Osteoblast (primary cell): ENCODE measurements around the gene CCT2. TPM values are rescaled to one million over a fixed set of nuclear protein-coding genes. Genes with fewer than 3 reads are reported as not detected.

Source experiments
- DNase-seq: peaks from one replicate; pipeline ENCODE4 v3.0.0; 2011; ENCODE audit warnings: low spot score, mixed read lengths; ENCODE audit not compliant: insufficient read length; ENCODE audit errors: missing footprints
- H2AFZ ChIP-seq: 2 replicates; pipeline ENCODE4 v1.6.0; 2011; ENCODE audit warnings: mild to moderate bottlenecking, low read length
- H3K27ac ChIP-seq: 2 replicates; pipeline ENCODE4 v1.5.1; 2011; ENCODE audit warnings: mild to moderate bottlenecking, low read depth, low read length, moderate library complexity
- H3K27me3 ChIP-seq: 2 replicates; pipeline ENCODE4 v1.6.0; 2012; ENCODE audit warnings: mild to moderate bottlenecking, control low read depth, inconsistent platforms, low read length, moderate library complexity; ENCODE audit not compliant: insufficient read depth
- H3K36me3 ChIP-seq: 2 replicates; pipeline ENCODE4 v1.5.1; 2011; ENCODE audit warnings: mild to moderate bottlenecking, low read length, control low read depth, moderate library complexity; ENCODE audit not compliant: insufficient read depth
- H3K4me1 ChIP-seq: 2 replicates; pipeline ENCODE4 v1.5.1; 2011; ENCODE audit warnings: mild to moderate bottlenecking, low read length, control low read depth, moderate library complexity; ENCODE audit not compliant: insufficient read depth
- H3K4me2 ChIP-seq: 2 replicates; pipeline ENCODE4 v1.6.0; 2011; ENCODE audit warnings: mild to moderate bottlenecking, low read length; ENCODE audit not compliant: insufficient read depth
- H3K4me3 ChIP-seq: fragments of 200-600 bp; sonication (generic); 3 replicates; pipeline ENCODE4 v1.5.1; 2012; ENCODE audit warnings: mild to moderate bottlenecking, low read length, inconsistent platforms; ENCODE audit not compliant: insufficient read depth
- H3K79me2 ChIP-seq: 2 replicates; pipeline ENCODE4 v1.6.0; 2012; ENCODE audit warnings: mild to moderate bottlenecking, low read length, control low read depth, inconsistent platforms; ENCODE audit not compliant: insufficient read depth
- H3K9me3 ChIP-seq: 2 replicates; pipeline ENCODE4 v1.5.1; 2011; ENCODE audit warnings: low read depth, low read length, control low read depth
- H4K20me1 ChIP-seq: 2 replicates; pipeline ENCODE4 v1.6.0; 2012; ENCODE audit warnings: mild to moderate bottlenecking, low read length, control low read depth; ENCODE audit not compliant: insufficient read depth
- CTCF ChIP-seq: IDR thresholded peaks from 2 replicates; pipeline ENCODE4 v1.5.1; 2011; ENCODE audit warnings: mild to moderate bottlenecking, low read depth, low read length, moderate library complexity; ENCODE audit errors: extremely low read depth
- total RNA-seq: library from RNA; depleted of rRNA; stranded (reverse); fragments of >200 nt; gene quantifications from 2 replicates; pipeline ENCODE4 v1.2.3, GENCODE V29; 2012

The CCT2 gene
- total RNA-seq, 1 donor: 187 TPM

GRCh38 chr12:69569236-69569635 is 16.0 kb upstream of the CCT2 start:
- Histone ChIP-seq H3K4me2 (peak overlapping the region; percentile 57), H3K27ac (peak overlapping the region; percentile 85), H4K20me1 (peaks cover 3% of the 10 kb centered on the region)

GRCh38 chr12:69570000-69570516 is 15.2 kb upstream of the CCT2 start:
- Histone ChIP-seq H3K4me2 (peak overlapping the region; percentile 57), H3K27me3 (no peaks in the 10 kb centered on the region), H3K4me3 (no peak overlapping the region), H3K36me3 (peaks cover 35% of the 10 kb centered on the region), H3K4me1 (peaks cover 22% of the 10 kb centered on the region), H3K27ac (peak overlapping the region; percentile 85), H3K9me3 (no peaks in the 10 kb centered on the region), H4K20me1 (peaks cover 3% of the 10 kb centered on the region), H2AFZ (no peak overlapping the region), H3K79me2 (peaks cover 16% of the 10 kb centered on the region)
- DNase-seq: peak; percentile 69
- no peak for TF ChIP-seq CTCF

More at GRCh38 chr12:69569236-69569635, 16.0 kb upstream of the CCT2 start:
- Histone ChIP-seq H3K4me3 (no peak overlapping the region), H3K9me3 (no peaks in the 10 kb centered on the region), H3K4me1 (peaks cover 21% of the 10 kb centered on the region), H2AFZ (no peak overlapping the region), H3K27me3 (no peaks in the 10 kb centered on the region), H3K36me3 (peaks cover 29% of the 10 kb centered on the region), H3K79me2 (peaks cover 19% of the 10 kb centered on the region)
- TF ChIP-seq CTCF: no peak
- peak; percentile 81 for DNase-seq

- Histone ChIP-seq H3K4me2 (peak overlapping the region; percentile 57), H3K4me3 (no peak overlapping the region), H3K27me3 (no peaks in the 10 kb centered on the region), H2AFZ (no peak overlapping the region), H4K20me1 (peaks cover 3% of the 10 kb centered on the region), H3K27ac (peak overlapping the region; percentile 85), H3K4me1 (peaks cover 25% of the 10 kb centered on the region), H3K79me2 (peaks cover 15% of the 10 kb centered on the region), H3K36me3 (peaks cover 40% of the 10 kb centered on the region), H3K9me3 (no peaks in the 10 kb centered on the region)
- TF ChIP-seq CTCF: peak; percentile 78
- no peak for DNase-seq
Measured at GRCh38 chr12:69570545-69571399, 14.5 kb upstream of the CCT2 start.

- Histone ChIP-seq H3K4me1 (peaks cover 8% of the 10 kb centered on the region), H3K79me2 (peaks cover 3% of the 10 kb centered on the region), H3K36me3 (peaks cover 35% of the 10 kb centered on the region), H3K4me2 (no peak overlapping the region), H3K27me3 (no peaks in the 10 kb centered on the region), H2AFZ (no peak overlapping the region), H4K20me1 (no peaks in the 10 kb centered on the region), H3K27ac (no peak overlapping the region), H3K4me3 (no peak overlapping the region), H3K9me3 (no peaks in the 10 kb centered on the region)
- DNase-seq: peak; percentile 1
- no peak for TF ChIP-seq CTCF
Measured at GRCh38 chr12:69575346-69575745, 9.9 kb upstream of the CCT2 start.
